Upper lobe of left lung (tissue), 6 donors: ENCODE results near the gene RBP4. TPM values are rescaled to one million over a fixed set of nuclear protein-coding genes. Genes with fewer than 3 reads are reported as not detected.

Experiments used
- ATAC-seq, 2 donors: fragments of 200-7000 bp; cut with Tn5 transposase; one replicate each; pipeline ENCODE4 v1.9.1; 2022; ENCODE audit warnings: mild to moderate bottlenecking in 2 of 2, moderate library complexity in 2 of 2; ENCODE audit not compliant: low FRiP score in 2 of 2
- DNase-seq, 2 donors: peaks; one replicate each; pipeline ENCODE4 v3.0.0-alpha.2; 2019 to 2020
- H3K27ac ChIP-seq, 4 donors: fragments of 200-600 bp; sonication (generic); one replicate each; pipeline ENCODE4 v1.5.1; 2016 to 2019
- H3K27me3 ChIP-seq, 4 donors: fragments of 200-600 bp; sonication (generic); one replicate each; pipeline ENCODE4 v1.5.1; 2017 to 2019
- H3K36me3 ChIP-seq, 4 donors: fragments of 200-600 bp; sonication (generic); one replicate each; pipeline ENCODE4 v1.5.1; 2016 to 2019
- H3K4me1 ChIP-seq, 4 donors: fragments of 200-600 bp; sonication (generic); one replicate each; pipeline ENCODE4 v1.5.1; 2018 to 2019
- H3K4me3 ChIP-seq, 4 donors: fragments of 200-600 bp; sonication (generic); one replicate each; pipeline ENCODE4 v1.5.1; 2017 to 2019; ENCODE audit warnings: mild to moderate bottlenecking in 2 of 4, moderate library complexity in 1 of 4
- H3K9me3 ChIP-seq, 4 donors: fragments of 200-600 bp; sonication (generic); one replicate each; pipeline ENCODE4 v1.5.1; 2018 to 2019
- EP300 ChIP-seq, 4 donors: sonication (generic); formaldehyde crosslinking; IDR thresholded peaks; one replicate each; pipeline ENCODE4 v1.5.1; 2017; ENCODE audit warnings: antibody characterized with exemption in 4 of 4, control low read depth in 2 of 4
- POLR2A ChIP-seq, 4 donors: fragments of 450-650 bp; IDR thresholded peaks; one replicate each; pipeline ENCODE4 v1.5.1; 2016 to 2017; ENCODE audit warnings: antibody characterized with exemption in 4 of 4, mild to moderate bottlenecking in 2 of 4
- POLR2AphosphoS5 ChIP-seq, 2 donors: sonication (generic); formaldehyde crosslinking; IDR thresholded peaks; one replicate each; pipeline ENCODE4 v1.5.1; 2017; ENCODE audit warnings: antibody characterized with exemption in 2 of 2
- WGBS, 2 donors: methylation state at CpG; one replicate each; pipeline ENCODE4 v1.1.5; 2017 to 2018; 5-methylcytosine and 5-hydroxymethylcytosine counted together
- total RNA-seq, 6 donors: library from RNA; depleted of rRNA in 4 of 6; stranded (reverse); fragments of >200 nt in 4 of 6; gene quantifications; one replicate each; pipeline versions ENCODE4 v1.1.0 to v1.2.1, GENCODE V29; 2016 to 2021
- TF ChIP-seq, protein P1 (sequence below), 6 experiments: fragments of 450-650 bp in 4 of 6; fragments of 200-600 bp in 2 of 6; sonication (generic) in 2 of 6; IDR thresholded peaks; one replicate each; pipeline ENCODE4 v1.5.1; 2016 to 2019; ENCODE audit warnings: antibody characterized with exemption in 6 of 6
- donor health status: DM: no; HTN: no; CAD: no; lungs with moderate emphysema.
- donor health status: DM: no; HTN: yes; CAD: no; lungs with severe emphysema.

RBP4 gene
- total RNA-seq, 6 donors from 2014 or later = 11.5 to 50.7 (median 28.3) TPM

DNA sequence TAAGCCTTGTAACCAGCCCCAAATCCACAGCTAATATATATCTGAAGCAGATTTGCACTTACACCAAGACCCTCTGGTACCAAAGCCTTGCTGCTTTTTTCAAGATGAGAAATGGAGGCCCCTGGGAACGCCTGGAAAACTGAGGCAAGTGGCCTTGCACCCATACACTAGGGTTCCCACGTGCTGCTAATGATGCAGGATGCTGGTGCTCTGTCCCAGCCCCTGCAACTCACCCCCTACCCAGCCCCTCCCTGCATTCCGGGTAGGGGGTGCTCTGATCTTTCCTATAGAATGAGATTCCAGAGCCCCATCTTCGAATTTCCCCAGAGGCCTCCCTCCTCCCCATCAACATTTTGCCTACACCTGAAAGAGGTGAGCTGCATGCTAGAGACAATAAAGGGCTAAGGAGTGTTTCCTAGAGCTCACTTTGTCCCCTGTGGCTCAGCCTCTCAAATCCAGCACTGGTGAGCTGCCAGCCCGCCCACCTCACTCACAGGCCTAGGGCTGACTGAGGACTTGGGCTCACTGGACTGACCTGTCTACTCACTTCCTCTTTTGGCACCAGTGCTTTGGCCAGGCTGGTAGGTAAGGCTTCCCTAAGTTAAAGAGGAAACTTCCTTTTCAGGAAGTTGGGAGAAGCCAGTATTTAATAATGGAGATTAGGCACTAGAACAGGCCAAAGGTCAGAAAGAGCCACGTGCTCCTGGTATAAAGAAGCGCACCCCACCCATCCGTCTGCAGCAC is 9.8 kb downstream of the RBP4 start:
- peak in 1 of 2 donors; percentile 36 for DNase-seq
- H3K27ac ChIP-seq = no peak overlapping the region
- no peak overlapping the region for H3K4me3 ChIP-seq
- TF ChIP-seq POLR2AphosphoS5 (IDR thresholded peaks at IDR 0.05) = peak in 1 of 2 donors; percentile 21
- no peak for TF ChIP-seq POLR2A (IDR thresholded peaks at IDR 0.05)
- TF ChIP-seq EP300 (IDR thresholded peaks at IDR 0.05) = no peak
- H3K4me1 ChIP-seq = peaks cover 0 to 6% (median 4%) of the 10 kb centered on the region in 4 donors
- no peaks in the 10 kb centered on the region for H3K36me3 ChIP-seq
- H3K9me3 ChIP-seq = no peaks in the 10 kb centered on the region
- WGBS, 2 donors = 71% methylated on average over 7 to 8 of the region's 8 CpGs
- ATAC-seq = peak in 1 of 2 donors; percentile 45
- H3K27me3 ChIP-seq = no peaks in the 10 kb centered on the region

DNA sequence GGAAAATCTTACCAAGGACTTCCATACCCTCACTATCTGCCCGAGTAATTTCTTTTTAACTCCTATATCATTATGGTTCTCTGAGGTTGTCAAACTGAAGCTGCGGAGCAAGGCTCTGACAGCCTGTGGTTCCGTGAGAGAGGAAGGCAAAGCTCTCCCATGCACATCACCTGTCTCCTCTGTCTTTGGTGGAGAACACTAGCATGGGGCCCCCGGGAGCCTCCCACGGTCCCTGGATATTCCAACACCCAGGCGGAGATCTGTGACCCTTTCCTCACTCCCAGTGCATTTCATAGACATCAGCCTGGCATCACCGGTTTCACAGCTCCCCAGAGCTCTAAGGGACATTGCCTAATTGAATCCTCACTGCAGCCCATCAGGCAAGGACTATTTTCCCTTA is 10.4 kb downstream of the RBP4 start:
- DNase-seq (no peak), ATAC-seq (no peak)
- Histone ChIP-seq H3K9me3 (no peaks in the 10 kb centered on the region), H3K27ac (no peak overlapping the region), H3K4me3 (no peak overlapping the region), H3K27me3 (no peaks in the 10 kb centered on the region), H3K36me3 (no peaks in the 10 kb centered on the region), H3K4me1 (peaks cover 0 to 6% (median 4%) of the 10 kb centered on the region in 4 donors)
- 89 to 95% methylated on average over 7 of the region's 7 CpGs for WGBS, 2 donors
- TF ChIP-seq, protein P1, sequence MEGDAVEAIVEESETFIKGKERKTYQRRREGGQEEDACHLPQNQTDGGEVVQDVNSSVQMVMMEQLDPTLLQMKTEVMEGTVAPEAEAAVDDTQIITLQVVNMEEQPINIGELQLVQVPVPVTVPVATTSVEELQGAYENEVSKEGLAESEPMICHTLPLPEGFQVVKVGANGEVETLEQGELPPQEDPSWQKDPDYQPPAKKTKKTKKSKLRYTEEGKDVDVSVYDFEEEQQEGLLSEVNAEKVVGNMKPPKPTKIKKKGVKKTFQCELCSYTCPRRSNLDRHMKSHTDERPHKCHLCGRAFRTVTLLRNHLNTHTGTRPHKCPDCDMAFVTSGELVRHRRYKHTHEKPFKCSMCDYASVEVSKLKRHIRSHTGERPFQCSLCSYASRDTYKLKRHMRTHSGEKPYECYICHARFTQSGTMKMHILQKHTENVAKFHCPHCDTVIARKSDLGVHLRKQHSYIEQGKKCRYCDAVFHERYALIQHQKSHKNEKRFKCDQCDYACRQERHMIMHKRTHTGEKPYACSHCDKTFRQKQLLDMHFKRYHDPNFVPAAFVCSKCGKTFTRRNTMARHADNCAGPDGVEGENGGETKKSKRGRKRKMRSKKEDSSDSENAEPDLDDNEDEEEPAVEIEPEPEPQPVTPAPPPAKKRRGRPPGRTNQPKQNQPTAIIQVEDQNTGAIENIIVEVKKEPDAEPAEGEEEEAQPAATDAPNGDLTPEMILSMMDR (IDR thresholded peaks at IDR 0.05) = no peak
- TF ChIP-seq POLR2A (IDR thresholded peaks at IDR 0.05) (no peak), EP300 (IDR thresholded peaks at IDR 0.05) (no peak), POLR2AphosphoS5 (IDR thresholded peaks at IDR 0.05) (no peak)

DNA sequence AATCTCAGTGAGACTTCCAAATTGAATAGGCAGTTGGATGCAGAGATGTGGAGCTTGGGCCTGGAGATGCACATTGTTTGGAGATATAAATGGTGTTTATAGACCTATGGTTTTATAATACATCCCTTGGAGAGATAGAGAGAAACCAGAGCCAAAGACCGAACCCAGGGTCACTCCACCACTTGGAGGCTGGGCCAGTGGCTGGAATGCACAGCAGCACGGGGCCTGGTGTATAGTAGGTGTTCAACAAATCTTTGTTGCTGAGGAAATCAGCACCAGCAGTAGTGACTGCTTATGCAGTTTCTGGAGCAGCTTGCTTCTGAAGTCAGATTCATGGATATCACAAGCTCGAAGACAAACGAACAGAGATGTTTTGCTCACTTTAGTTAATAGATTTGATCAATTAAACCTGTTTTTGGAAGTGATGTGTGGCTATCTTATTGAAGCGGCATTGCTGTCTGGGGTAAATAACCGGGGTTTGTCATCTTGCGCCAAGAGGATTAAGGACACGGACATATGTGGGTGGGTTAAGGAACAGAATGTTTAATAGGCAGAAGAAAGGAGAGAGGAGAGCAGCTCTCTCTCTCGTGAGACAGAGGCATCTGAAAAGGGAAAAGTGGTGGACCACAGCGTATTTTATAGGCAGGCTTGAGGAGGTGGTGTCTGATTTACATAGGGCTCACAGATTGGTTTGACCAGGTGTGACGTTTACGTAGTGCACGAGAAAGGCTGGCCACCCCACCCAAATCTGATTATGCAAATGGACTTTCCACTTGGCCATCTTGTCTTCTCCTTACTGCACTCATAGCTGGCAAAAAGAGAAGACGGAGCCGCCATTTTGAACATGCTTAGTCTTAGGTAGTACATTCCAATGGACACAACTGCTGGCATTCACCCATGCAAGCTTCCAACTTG is 11.1 kb downstream of the RBP4 start:
- no peaks in the 10 kb centered on the region for H3K27me3 ChIP-seq
- H3K27ac ChIP-seq = no peak overlapping the region
- ATAC-seq = no peak
- H3K4me3 ChIP-seq = no peak overlapping the region
- peaks cover 0 to 6% (median 4%) of the 10 kb centered on the region in 4 donors for H3K4me1 ChIP-seq
- H3K9me3 ChIP-seq = no peaks in the 10 kb centered on the region
- TF ChIP-seq POLR2AphosphoS5 (IDR thresholded peaks at IDR 0.05) (no peak), EP300 (IDR thresholded peaks at IDR 0.05) (no peak)
- WGBS, 2 donors = 86 to 87% methylated on average over 15 of the region's 15 CpGs
- no peaks in the 10 kb centered on the region for H3K36me3 ChIP-seq
- no peak for DNase-seq

DNA sequence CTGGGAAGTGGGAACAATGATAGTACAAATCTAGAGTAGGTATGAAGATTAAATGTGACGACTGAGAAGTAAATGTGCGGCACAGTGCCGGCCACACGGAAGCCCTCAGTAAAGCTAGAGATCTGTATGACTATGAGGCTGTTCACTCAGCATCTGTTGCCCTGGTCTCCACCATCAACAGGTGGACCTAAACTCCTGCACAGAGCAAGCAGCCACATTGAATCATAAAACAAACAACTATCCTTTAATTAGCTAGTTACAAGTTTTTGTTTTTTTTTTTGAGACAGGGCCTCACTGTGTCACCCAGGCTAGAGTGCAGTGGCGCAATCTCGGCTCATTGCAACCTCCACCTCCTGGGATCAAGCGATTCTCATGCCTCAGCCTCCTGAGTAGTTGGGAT is 16.6 kb downstream of the RBP4 start:
- Histone ChIP-seq H3K9me3 (no peaks in the 10 kb centered on the region), H3K27me3 (no peaks in the 10 kb centered on the region), H3K4me1 (no peaks in the 10 kb centered on the region), H3K27ac (no peak overlapping the region), H3K4me3 (no peak overlapping the region), H3K36me3 (no peaks in the 10 kb centered on the region)
- 90 to 94% methylated on average over 7 of the region's 7 CpGs for WGBS, 2 donors
- no peak for ATAC-seq
- no peak for DNase-seq
- TF ChIP-seq POLR2A (IDR thresholded peaks at IDR 0.05) (no peak), EP300 (IDR thresholded peaks at IDR 0.05) (no peak), POLR2AphosphoS5 (IDR thresholded peaks at IDR 0.05) (no peak)
- TF ChIP-seq, protein P1 (IDR thresholded peaks at IDR 0.05) = no peak

DNA sequence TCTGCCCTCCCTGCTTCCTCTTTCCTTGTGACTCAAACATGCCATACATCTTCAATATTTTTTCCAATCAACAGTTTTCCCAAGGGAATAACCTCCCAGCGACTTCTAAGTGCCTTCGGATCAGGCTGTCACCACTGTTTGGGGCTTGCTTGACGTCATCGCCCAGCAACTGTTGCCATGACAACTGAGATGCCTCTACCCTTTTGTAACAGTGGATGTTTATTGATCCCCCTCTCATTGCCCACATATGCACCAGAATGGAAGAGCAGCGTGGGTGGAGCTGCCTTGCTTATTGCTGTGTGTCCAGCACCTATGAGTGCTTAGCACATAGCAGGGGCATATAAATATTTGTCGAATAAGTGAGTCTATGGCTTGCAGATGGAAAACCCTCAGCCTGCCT is 20.2 kb downstream of the RBP4 start:
- TF ChIP-seq POLR2A (IDR thresholded peaks at IDR 0.05) (no peak), POLR2AphosphoS5 (IDR thresholded peaks at IDR 0.05) (no peak), EP300 (IDR thresholded peaks at IDR 0.05) (no peak)
- TF ChIP-seq, protein P1 (IDR thresholded peaks at IDR 0.05) = no peak
- H3K27ac ChIP-seq = no peak overlapping the region
- 48 to 55% methylated on average over 6 of the region's 6 CpGs for WGBS, 2 donors
- DNase-seq = no peak
- H3K36me3 ChIP-seq = no peaks in the 10 kb centered on the region
- no peaks in the 10 kb centered on the region for H3K9me3 ChIP-seq
- H3K4me1 ChIP-seq = no peaks in the 10 kb centered on the region
- ATAC-seq = no peak
- H3K27me3 ChIP-seq = no peaks in the 10 kb centered on the region
- no peak overlapping the region for H3K4me3 ChIP-seq
